ENCODE data around the gene FAM200C. TPM values are rescaled to one million over a fixed set of nuclear protein-coding genes. Genes with fewer than 3 reads are reported as not detected.

Gene FAM200C
- total and polyA plus RNA-seq, 2 of the 13 experiments (the other 11 are each of a cell fraction or from before 2014, with no cell fraction given), result 3.2 to 4.7 TPM

DNA sequence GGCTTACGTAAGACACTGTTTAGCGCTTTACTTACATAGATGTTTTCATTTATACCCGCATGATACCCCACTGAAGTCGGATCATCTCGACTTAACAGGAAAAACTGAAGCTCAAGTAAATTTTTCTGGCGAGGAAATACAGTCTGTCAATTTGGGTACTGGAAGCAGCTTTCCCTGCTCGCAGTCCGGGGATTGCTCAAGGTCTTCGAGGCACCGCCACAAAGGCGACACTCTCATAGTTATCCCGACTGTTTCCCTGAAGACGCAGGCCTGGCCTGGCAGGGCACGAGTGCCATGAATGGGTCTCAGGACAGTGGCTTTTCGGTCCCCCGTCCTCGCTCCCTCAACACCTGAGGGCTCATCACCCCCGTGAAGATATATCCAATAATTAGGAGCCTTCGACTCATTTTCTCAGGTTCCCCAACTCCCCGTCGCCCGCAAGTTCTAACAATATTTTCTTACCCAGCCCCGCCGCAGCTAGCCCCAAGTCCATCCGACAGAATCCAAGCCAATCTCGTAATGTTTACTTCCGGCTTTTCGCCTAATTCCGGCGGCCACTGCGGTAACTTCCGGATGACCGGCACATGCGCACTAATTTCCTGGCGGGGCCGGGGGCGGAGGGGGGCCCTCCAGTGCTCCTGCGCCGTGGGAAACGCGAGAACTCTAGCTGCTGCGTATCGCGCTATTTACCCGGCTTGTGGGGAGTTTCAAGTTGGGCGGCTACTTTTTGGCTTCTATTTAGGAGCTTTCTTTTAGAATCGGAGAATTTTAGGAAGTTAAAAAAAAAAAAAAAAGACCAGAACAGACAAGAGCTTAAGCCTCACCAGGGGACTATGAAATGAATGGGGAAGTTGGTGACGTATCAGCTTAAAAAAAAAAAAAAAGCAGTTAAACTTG, 19.0 kb upstream of the FAM200C start, which contains the start of gene SLU7 (continued):
- TF ChIP-seq, protein P1, sequence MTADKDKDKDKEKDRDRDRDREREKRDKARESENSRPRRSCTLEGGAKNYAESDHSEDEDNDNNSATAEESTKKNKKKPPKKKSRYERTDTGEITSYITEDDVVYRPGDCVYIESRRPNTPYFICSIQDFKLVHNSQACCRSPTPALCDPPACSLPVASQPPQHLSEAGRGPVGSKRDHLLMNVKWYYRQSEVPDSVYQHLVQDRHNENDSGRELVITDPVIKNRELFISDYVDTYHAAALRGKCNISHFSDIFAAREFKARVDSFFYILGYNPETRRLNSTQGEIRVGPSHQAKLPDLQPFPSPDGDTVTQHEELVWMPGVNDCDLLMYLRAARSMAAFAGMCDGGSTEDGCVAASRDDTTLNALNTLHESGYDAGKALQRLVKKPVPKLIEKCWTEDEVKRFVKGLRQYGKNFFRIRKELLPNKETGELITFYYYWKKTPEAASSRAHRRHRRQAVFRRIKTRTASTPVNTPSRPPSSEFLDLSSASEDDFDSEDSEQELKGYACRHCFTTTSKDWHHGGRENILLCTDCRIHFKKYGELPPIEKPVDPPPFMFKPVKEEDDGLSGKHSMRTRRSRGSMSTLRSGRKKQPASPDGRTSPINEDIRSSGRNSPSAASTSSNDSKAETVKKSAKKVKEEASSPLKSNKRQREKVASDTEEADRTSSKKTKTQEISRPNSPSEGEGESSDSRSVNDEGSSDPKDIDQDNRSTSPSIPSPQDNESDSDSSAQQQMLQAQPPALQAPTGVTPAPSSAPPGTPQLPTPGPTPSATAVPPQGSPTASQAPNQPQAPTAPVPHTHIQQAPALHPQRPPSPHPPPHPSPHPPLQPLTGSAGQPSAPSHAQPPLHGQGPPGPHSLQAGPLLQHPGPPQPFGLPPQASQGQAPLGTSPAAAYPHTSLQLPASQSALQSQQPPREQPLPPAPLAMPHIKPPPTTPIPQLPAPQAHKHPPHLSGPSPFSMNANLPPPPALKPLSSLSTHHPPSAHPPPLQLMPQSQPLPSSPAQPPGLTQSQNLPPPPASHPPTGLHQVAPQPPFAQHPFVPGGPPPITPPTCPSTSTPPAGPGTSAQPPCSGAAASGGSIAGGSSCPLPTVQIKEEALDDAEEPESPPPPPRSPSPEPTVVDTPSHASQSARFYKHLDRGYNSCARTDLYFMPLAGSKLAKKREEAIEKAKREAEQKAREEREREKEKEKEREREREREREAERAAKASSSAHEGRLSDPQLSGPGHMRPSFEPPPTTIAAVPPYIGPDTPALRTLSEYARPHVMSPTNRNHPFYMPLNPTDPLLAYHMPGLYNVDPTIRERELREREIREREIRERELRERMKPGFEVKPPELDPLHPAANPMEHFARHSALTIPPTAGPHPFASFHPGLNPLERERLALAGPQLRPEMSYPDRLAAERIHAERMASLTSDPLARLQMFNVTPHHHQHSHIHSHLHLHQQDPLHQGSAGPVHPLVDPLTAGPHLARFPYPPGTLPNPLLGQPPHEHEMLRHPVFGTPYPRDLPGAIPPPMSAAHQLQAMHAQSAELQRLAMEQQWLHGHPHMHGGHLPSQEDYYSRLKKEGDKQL (CRISPR knock-in tag; IDR thresholded peaks at IDR 0.05; ENCODE audit: low read depth), result no peak
- no peak for TF ChIP-seq TARDBP (CRISPR knock-in tag; IDR thresholded peaks at IDR 0.05)
- TF ChIP-seq, protein P2, sequence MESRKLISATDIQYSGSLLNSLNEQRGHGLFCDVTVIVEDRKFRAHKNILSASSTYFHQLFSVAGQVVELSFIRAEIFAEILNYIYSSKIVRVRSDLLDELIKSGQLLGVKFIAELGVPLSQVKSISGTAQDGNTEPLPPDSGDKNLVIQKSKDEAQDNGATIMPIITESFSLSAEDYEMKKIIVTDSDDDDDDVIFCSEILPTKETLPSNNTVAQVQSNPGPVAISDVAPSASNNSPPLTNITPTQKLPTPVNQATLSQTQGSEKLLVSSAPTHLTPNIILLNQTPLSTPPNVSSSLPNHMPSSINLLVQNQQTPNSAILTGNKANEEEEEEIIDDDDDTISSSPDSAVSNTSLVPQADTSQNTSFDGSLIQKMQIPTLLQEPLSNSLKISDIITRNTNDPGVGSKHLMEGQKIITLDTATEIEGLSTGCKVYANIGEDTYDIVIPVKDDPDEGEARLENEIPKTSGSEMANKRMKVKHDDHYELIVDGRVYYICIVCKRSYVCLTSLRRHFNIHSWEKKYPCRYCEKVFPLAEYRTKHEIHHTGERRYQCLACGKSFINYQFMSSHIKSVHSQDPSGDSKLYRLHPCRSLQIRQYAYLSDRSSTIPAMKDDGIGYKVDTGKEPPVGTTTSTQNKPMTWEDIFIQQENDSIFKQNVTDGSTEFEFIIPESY (CRISPR knock-in tag; IDR thresholded peaks at IDR 0.05), result no peak
- TF ChIP-seq, protein P3, sequence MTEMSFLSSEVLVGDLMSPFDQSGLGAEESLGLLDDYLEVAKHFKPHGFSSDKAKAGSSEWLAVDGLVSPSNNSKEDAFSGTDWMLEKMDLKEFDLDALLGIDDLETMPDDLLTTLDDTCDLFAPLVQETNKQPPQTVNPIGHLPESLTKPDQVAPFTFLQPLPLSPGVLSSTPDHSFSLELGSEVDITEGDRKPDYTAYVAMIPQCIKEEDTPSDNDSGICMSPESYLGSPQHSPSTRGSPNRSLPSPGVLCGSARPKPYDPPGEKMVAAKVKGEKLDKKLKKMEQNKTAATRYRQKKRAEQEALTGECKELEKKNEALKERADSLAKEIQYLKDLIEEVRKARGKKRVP (CRISPR knock-in tag; IDR thresholded peaks at IDR 0.05), result peak in 1 of 2 experiments; percentile 39; a peak in 1 of 4 replicates
- TF ChIP-seq BCL6 (CRISPR knock-in tag; IDR thresholded peaks at IDR 0.05), result no peak
- TF ChIP-seq HDAC2 (CRISPR knock-in tag; IDR thresholded peaks at IDR 0.05), result no peak; the same call in 1 of the 2 replicates
- TF ChIP-seq FOXP1 (IDR thresholded peaks at IDR 0.05), result no peak
- TF ChIP-seq FOXP1 (CRISPR knock-in tag; IDR thresholded peaks at IDR 0.05), result no peak
- TF ChIP-seq PHF5A (CRISPR knock-in tag; IDR thresholded peaks at IDR 0.05; ENCODE audit: low read depth, unreplicated experiment), result no peak
- no peak for TF ChIP-seq ETV6 (CRISPR knock-in tag; conservative IDR thresholded peaks at IDR 0.05)
- TF ChIP-seq, protein P4, sequence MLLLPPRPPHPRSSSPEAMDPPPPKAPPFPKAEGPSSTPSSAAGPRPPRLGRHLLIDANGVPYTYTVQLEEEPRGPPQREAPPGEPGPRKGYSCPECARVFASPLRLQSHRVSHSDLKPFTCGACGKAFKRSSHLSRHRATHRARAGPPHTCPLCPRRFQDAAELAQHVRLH (CRISPR knock-in tag; IDR thresholded peaks at IDR 0.05; ENCODE audit: borderline replicate concordance, low read depth), result no peak
- no peak for TF ChIP-seq HCFC1 (IDR thresholded peaks at IDR 0.05; ENCODE audit: low read depth, low read length)
- no peak for TF ChIP-seq KLF9 (CRISPR knock-in tag; IDR thresholded peaks at IDR 0.05; ENCODE audit: low read depth)
- TF ChIP-seq NFE2 (CRISPR knock-in tag; IDR thresholded peaks at IDR 0.05), result no peak
- no peak for TF ChIP-seq SETDB1 (CRISPR knock-in tag; IDR thresholded peaks at IDR 0.05; ENCODE audit: borderline replicate concordance)
- TF ChIP-seq, protein P5, sequence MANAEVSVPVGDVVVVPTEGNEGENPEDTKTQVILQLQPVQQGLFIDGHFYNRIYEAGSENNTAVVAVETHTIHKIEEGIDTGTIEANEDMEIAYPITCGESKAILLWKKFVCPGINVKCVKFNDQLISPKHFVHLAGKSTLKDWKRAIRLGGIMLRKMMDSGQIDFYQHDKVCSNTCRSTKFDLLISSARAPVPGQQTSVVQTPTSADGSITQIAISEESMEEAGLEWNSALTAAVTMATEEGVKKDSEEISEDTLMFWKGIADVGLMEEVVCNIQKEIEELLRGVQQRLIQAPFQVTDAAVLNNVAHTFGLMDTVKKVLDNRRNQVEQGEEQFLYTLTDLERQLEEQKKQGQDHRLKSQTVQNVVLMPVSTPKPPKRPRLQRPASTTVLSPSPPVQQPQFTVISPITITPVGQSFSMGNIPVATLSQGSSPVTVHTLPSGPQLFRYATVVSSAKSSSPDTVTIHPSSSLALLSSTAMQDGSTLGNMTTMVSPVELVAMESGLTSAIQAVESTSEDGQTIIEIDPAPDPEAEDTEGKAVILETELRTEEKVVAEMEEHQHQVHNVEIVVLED (CRISPR knock-in tag; IDR thresholded peaks at IDR 0.05; ENCODE audit: borderline replicate concordance), result peak; percentile 53; the same call in 1 of the 2 replicates
- no peak for TF ChIP-seq MEIS1 (CRISPR knock-in tag; IDR thresholded peaks at IDR 0.05; ENCODE audit: borderline replicate concordance)
- no peak for TF ChIP-seq ZNF460 (CRISPR knock-in tag; IDR thresholded peaks at IDR 0.05; ENCODE audit: borderline replicate concordance)

Data from HepG2 (cell line).